WTC11 (cell line): ENCODE measurements around the gene COL19A1. TPM values are rescaled to one million over a fixed set of nuclear protein-coding genes. Genes with fewer than 3 reads are reported as not detected.

Experiments used
- ATAC-seq: fragments of 200-7000 bp; cut with Tn5 transposase; 2 replicates; pipeline ENCODE4 v1.10.0; 2021; ENCODE audit warnings: mild to moderate bottlenecking, moderate library complexity
- CTCF ChIA-PET: fragments of 300-600 bp; sonication (Branson Sonifier 250); formaldehyde crosslinking; loops from one replicate; lab custom pipeline; 2021; ENCODE audit warnings: antibody characterized with exemption; lab: Charles Lee
- POLR2A ChIA-PET: fragments of 350-600 bp; sonication (Branson Sonifier 250); formaldehyde crosslinking; loops from one replicate; lab custom pipeline; 2021; ENCODE audit warnings: antibody characterized with exemption; lab: Charles Lee
- DNase-seq: peaks from one replicate; pipeline ENCODE4 v3.0.0; 2021; ENCODE audit warnings: low spot score
- H3K27ac Mint-ChIP-seq: 2 replicates; pipeline ENCODE4 v1.8.0; 2021; ENCODE audit warnings: mixed read lengths
- H3K27me3 Mint-ChIP-seq: 2 replicates; pipeline ENCODE4 v1.8.0; 2021; ENCODE audit warnings: low read depth, mild to moderate bottlenecking, moderate library complexity, mixed read lengths
- H3K36me3 Mint-ChIP-seq: 2 replicates; pipeline ENCODE4 v1.8.0; 2021; ENCODE audit warnings: mixed read lengths
- H3K4me1 Mint-ChIP-seq: 2 replicates; pipeline ENCODE4 v1.8.0; 2022; ENCODE audit warnings: mixed read lengths
- H3K4me3 Mint-ChIP-seq: 2 replicates; pipeline ENCODE4 v1.8.0; 2021; ENCODE audit warnings: mild to moderate bottlenecking, moderate library complexity, mixed read lengths
- H3K9me3 Mint-ChIP-seq: 2 replicates; pipeline ENCODE4 v1.8.0; 2021; ENCODE audit warnings: mixed read lengths
- ETV6 ChIP-seq: sonication (generic); formaldehyde crosslinking; IDR thresholded peaks from 2 replicates; pipeline ENCODE4 v1.8.1; 2022; ENCODE audit warnings: mild to moderate bottlenecking, missing genetic modification reagents
- FOXK1 ChIP-seq: sonication (generic); formaldehyde crosslinking; IDR thresholded peaks from 2 replicates; pipeline ENCODE4 v1.8.0; 2022; ENCODE audit warnings: mild to moderate bottlenecking, moderate library complexity, missing genetic modification reagents
- FOXP1 ChIP-seq: sonication (generic); formaldehyde crosslinking; IDR thresholded peaks from 2 replicates; pipeline ENCODE4 v1.8.0; 2022; ENCODE audit warnings: missing genetic modification reagents, mild to moderate bottlenecking, moderate library complexity, borderline replicate concordance
- GTF2I ChIP-seq: fragments of 250-450 bp; sonication (Bioruptor Pico); conservative IDR thresholded peaks from 2 replicates; pipeline ENCODE4 v1.4.0; 2021; ENCODE audit warnings: mild to moderate bottlenecking
- NFE2L1 ChIP-seq: sonication (generic); formaldehyde crosslinking; IDR thresholded peaks from 2 replicates; pipeline ENCODE4 v1.8.1; 2023; ENCODE audit warnings: missing genetic modification reagents
- NFYB ChIP-seq: sonication (generic); formaldehyde crosslinking; conservative IDR thresholded peaks from 2 replicates; pipeline ENCODE4 v1.8.0; 2022; ENCODE audit warnings: low read depth, missing genetic modification reagents
- NR1H2 ChIP-seq: sonication (generic); formaldehyde crosslinking; IDR thresholded peaks from 2 replicates; pipeline ENCODE4 v1.9.0; 2021; ENCODE audit warnings: mild to moderate bottlenecking, moderate library complexity, missing genetic modification reagents
- RELA ChIP-seq: sonication (generic); formaldehyde crosslinking; IDR thresholded peaks from 2 replicates; pipeline ENCODE4 v1.8.1; 2022; ENCODE audit warnings: missing genetic modification reagents, mild to moderate bottlenecking, borderline replicate concordance
- SMAD3 ChIP-seq: sonication (generic); formaldehyde crosslinking; IDR thresholded peaks from 2 replicates; pipeline ENCODE4 v1.8.0; 2022; ENCODE audit warnings: missing genetic modification reagents, mild to moderate bottlenecking, borderline replicate concordance
- SP1 ChIP-seq: sonication (generic); formaldehyde crosslinking; conservative IDR thresholded peaks from 2 replicates; pipeline ENCODE4 v1.8.1; 2022; ENCODE audit warnings: missing genetic modification reagents
- ZNF219 ChIP-seq: sonication (generic); formaldehyde crosslinking; IDR thresholded peaks from 2 replicates; pipeline ENCODE4 v1.8.0; 2023; ENCODE audit warnings: missing genetic modification reagents, mild to moderate bottlenecking, borderline replicate concordance
- ZNF396 ChIP-seq: fragments of 250-450 bp; sonication (Bioruptor Pico); IDR thresholded peaks from 2 replicates; pipeline ENCODE4 v1.8.0; 2021; ENCODE audit warnings: mild to moderate bottlenecking, moderate library complexity, borderline replicate concordance
- ZNF416 ChIP-seq: fragments of 250-450 bp; sonication (Bioruptor Pico); IDR thresholded peaks from 2 replicates; pipeline ENCODE4 v1.9.0; 2021; ENCODE audit warnings: mild to moderate bottlenecking, inconsistent platforms
- total RNA-seq: library from RNA; stranded (reverse); gene quantifications from 3 replicates; pipeline ENCODE4 v1.2.3, GENCODE V29; 2021
- TF ChIP-seq, protein P1 (sequence below): fragments of 250-450 bp; sonication (Bioruptor Pico); IDR thresholded peaks from 2 replicates; pipeline ENCODE4 v1.9.0; 2021; ENCODE audit warnings: moderate library complexity, mild to moderate bottlenecking, inconsistent platforms, borderline replicate concordance
- TF ChIP-seq, protein P2 (sequence below): sonication (generic); formaldehyde crosslinking; IDR thresholded peaks from 2 replicates; pipeline ENCODE4 v1.8.1; 2023; ENCODE audit warnings: mild to moderate bottlenecking, moderate library complexity, missing genetic modification reagents
- TF ChIP-seq, protein P3 (sequence below): sonication (generic); formaldehyde crosslinking; IDR thresholded peaks from 2 replicates; pipeline ENCODE4 v1.8.0; 2022; ENCODE audit warnings: missing genetic modification reagents

COL19A1 gene
- total RNA-seq, 1 experiment from 2014 or later = not detected

DNA sequence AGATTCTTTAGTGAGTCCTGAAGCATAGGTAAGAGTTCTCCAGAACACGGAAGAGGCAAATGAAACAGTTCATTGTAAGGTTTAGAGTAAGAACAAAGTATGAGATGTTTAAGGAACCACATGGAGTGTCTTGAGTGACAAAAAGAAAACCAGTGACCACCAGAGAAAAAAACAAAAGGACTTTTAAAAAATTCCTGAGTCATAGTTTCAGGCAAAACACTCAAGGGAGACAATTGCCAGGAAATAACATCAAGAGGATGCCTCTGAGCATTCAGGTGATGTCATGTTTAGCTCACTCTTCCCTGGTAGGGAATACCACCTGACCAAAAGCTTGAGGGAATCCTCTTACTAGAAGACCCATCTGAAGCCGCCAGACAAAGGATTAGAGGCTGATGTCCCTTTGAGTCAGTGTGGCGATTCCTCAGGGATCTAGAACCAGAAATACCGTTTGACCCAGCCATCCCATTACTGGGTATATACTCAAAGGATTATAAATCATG lies 110.3 kb downstream of the COL19A1 start:
- ATAC-seq = no peak
- ChIA-PET POLR2A (no interaction called here), CTCF (no interaction called here)

DNA sequence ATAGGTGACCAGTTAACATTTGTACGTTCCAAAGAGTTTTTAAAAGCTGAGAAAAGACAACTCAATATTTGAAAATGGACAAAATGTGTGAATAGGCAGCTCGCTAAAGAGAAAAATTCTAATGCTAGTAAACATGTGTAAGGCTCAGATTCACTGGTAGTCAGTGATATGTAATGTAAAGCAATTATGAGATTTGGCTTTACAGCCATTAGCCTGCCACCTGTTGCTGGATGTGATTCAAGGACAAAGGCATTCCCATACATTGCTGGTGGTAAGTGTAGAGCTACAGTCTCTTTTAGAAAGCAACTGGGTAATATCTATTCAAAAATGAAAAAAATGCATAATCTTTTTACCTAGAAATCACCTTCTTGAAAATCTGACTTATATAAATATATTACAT lies 114.3 kb downstream of the COL19A1 start:
- ChIA-PET CTCF (no interaction called here), POLR2A (no interaction called here)
- no peak overlapping the region for H3K4me3 Mint-ChIP-seq
- no peak for ATAC-seq
- no peak for TF ChIP-seq GTF2I (CRISPR knock-in tag)
- TF ChIP-seq, protein P1, sequence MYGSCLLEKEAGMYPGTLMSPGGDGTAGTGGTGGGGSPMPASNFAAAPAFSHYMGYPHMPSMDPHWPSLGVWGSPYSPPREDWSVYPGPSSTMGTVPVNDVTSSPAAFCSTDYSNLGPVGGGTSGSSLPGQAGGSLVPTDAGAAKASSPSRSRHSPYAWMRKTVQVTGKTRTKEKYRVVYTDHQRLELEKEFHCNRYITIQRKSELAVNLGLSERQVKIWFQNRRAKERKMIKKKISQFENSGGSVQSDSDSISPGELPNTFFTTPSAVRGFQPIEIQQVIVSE (CRISPR knock-in tag) = no peak
- TF ChIP-seq SMAD3 = no peak
- no peak for TF ChIP-seq SP1 (CRISPR knock-in tag)
- TF ChIP-seq, protein P2, sequence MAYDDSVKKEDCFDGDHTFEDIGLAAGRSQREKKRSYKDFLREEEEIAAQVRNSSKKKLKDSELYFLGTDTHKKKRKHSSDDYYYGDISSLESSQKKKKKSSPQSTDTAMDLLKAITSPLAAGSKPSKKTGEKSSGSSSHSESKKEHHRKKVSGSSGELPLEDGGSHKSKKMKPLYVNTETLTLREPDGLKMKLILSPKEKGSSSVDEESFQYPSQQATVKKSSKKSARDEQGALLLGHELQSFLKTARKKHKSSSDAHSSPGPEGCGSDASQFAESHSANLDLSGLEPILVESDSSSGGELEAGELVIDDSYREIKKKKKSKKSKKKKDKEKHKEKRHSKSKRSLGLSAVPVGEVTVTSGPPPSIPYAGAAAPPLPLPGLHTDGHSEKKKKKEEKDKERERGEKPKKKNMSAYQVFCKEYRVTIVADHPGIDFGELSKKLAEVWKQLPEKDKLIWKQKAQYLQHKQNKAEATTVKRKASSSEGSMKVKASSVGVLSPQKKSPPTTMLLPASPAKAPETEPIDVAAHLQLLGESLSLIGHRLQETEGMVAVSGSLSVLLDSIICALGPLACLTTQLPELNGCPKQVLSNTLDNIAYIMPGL (CRISPR knock-in tag) = no peak
- no peak for TF ChIP-seq ZNF396 (CRISPR knock-in tag)
- no peak for TF ChIP-seq ZNF416 (CRISPR knock-in tag)
- TF ChIP-seq ETV6 = no peak
- TF ChIP-seq RELA = no peak
- TF ChIP-seq, protein P3, sequence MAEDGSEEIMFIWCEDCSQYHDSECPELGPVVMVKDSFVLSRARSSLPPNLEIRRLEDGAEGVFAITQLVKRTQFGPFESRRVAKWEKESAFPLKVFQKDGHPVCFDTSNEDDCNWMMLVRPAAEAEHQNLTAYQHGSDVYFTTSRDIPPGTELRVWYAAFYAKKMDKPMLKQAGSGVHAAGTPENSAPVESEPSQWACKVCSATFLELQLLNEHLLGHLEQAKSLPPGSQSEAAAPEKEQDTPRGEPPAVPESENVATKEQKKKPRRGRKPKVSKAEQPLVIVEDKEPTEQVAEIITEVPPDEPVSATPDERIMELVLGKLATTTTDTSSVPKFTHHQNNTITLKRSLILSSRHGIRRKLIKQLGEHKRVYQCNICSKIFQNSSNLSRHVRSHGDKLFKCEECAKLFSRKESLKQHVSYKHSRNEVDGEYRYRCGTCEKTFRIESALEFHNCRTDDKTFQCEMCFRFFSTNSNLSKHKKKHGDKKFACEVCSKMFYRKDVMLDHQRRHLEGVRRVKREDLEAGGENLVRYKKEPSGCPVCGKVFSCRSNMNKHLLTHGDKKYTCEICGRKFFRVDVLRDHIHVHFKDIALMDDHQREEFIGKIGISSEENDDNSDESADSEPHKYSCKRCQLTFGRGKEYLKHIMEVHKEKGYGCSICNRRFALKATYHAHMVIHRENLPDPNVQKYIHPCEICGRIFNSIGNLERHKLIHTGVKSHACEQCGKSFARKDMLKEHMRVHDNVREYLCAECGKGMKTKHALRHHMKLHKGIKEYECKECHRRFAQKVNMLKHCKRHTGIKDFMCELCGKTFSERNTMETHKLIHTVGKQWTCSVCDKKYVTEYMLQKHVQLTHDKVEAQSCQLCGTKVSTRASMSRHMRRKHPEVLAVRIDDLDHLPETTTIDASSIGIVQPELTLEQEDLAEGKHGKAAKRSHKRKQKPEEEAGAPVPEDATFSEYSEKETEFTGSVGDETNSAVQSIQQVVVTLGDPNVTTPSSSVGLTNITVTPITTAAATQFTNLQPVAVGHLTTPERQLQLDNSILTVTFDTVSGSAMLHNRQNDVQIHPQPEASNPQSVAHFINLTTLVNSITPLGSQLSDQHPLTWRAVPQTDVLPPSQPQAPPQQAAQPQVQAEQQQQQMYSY = no peak
- H3K27ac Mint-ChIP-seq = no peak overlapping the region
- peaks cover 3% of the 10 kb centered on the region; the same call in 1 of the 2 replicates for H3K4me1 Mint-ChIP-seq
- H3K9me3 Mint-ChIP-seq = no peaks in the 10 kb centered on the region
- no peak for DNase-seq
- H3K36me3 Mint-ChIP-seq = no peaks in the 10 kb centered on the region
- H3K27me3 Mint-ChIP-seq = no peaks in the 10 kb centered on the region

More for the DNA sequence above, 110.3 kb downstream of the COL19A1 start:
- no peak overlapping the region; the same call in 1 of the 2 replicates for H3K27ac Mint-ChIP-seq
- no peak for DNase-seq
- H3K27me3 Mint-ChIP-seq = no peaks in the 10 kb centered on the region
- H3K9me3 Mint-ChIP-seq = no peaks in the 10 kb centered on the region
- no peak for TF ChIP-seq NFE2L1 (CRISPR knock-in tag)
- TF ChIP-seq FOXP1 (CRISPR knock-in tag) = no peak
- TF ChIP-seq, all 79 proteins: peak for 0
- Mint-ChIP-seq H3K36me3 (no peaks in the 10 kb centered on the region), H3K4me1 (peaks cover 11% of the 10 kb centered on the region), H3K4me3 (no peak overlapping the region)

DNA sequence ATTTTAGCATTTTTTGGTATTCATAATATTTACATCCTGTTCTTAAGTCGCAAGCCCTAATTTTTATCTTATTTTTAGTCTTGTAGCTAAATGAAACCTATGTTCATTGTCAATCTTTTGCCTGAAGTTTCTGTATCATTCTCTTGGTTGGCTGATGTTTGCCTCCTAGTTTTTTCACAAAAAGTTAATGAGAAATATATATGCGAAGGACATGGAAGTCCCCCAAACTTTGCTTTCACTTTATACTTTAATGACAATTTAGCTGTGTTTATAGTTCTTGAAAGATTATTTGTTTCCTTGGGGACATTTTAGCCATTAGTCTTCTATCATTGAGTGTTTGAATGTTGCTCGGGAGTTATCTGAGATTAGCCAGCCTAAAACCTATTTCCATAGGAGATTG lies 118.2 kb downstream of the COL19A1 start:
- H3K4me1 Mint-ChIP-seq = no peaks in the 10 kb centered on the region
- H3K27me3 Mint-ChIP-seq = no peaks in the 10 kb centered on the region
- ChIA-PET CTCF (interaction anchor here (1.2 kb wide), 1 partner anchor 11 kb away, joined by 3 read pairs; no protein-coding TSS in a partner anchor), POLR2A (no interaction called here)
- no peak for TF ChIP-seq NFYB (CRISPR knock-in tag)
- no peak for TF ChIP-seq NR1H2 (CRISPR knock-in tag)
- no peak for TF ChIP-seq ETV6
- no peak for TF ChIP-seq ZNF219 (CRISPR knock-in tag)
- no peak for TF ChIP-seq FOXK1 (CRISPR knock-in tag)
- no peaks in the 10 kb centered on the region for H3K36me3 Mint-ChIP-seq
- no peak overlapping the region for H3K4me3 Mint-ChIP-seq
- DNase-seq (no peak), ATAC-seq (no peak)
- H3K27ac Mint-ChIP-seq = no peak overlapping the region
- H3K9me3 Mint-ChIP-seq = no peaks in the 10 kb centered on the region
